SU-DHL-6 (cell line): ENCODE measurements around the gene WDR64.

Experiments used
- H2AFZ ChIP-seq: fragments of 200-600 bp; sonication (generic); 2 replicates; pipeline ENCODE4 v1.6.1; 2014; ENCODE audit warnings: low read depth, mild to moderate bottlenecking, moderate library complexity, mixed read lengths, antibody characterized with exemption, low read length; ENCODE audit not compliant: severe bottlenecking
- H3F3A ChIP-seq: fragments of 200-600 bp; shearing (Covaris generic); 2 replicates; pipeline ENCODE4 v1.6.0; 2016; ENCODE audit warnings: antibody characterized with exemption, mild to moderate bottlenecking; ENCODE audit not compliant: insufficient read depth
- H3K27ac ChIP-seq: fragments of 200-600 bp; sonication (generic); 2 replicates; pipeline ENCODE4 v1.5.1; 2016; ENCODE audit warnings: low read depth, mild to moderate bottlenecking, low read length, moderate library complexity, mixed read lengths
- H3K27me3 ChIP-seq: fragments of 200-600 bp; sonication (generic), shearing (Covaris generic); 2 replicates; pipeline ENCODE4 v1.6.0; 2014; ENCODE audit warnings: mild to moderate bottlenecking, low read length
- H3K36me3 ChIP-seq: fragments of 200-600 bp; sonication (generic); 2 replicates; pipeline ENCODE4 v1.6.1; 2014; ENCODE audit warnings: mild to moderate bottlenecking, low read length, mixed read lengths
- H3K4me2 ChIP-seq: fragments of 300-600, 200-600 bp; shearing (Covaris generic), sonication (generic); 2 replicates; pipeline ENCODE4 v1.6.0; 2014; ENCODE audit warnings: low read length, low read depth, mild to moderate bottlenecking; ENCODE audit not compliant: poor library complexity, severe bottlenecking
- H3K4me3 ChIP-seq: fragments of 200-600 bp; sonication (generic); 2 replicates; pipeline ENCODE4 v1.5.1; 2014; ENCODE audit warnings: antibody characterized with exemption, low read length, mild to moderate bottlenecking, mixed read lengths; ENCODE audit not compliant: insufficient read depth, poor library complexity, severe bottlenecking
- H3K79me2 ChIP-seq: fragments of 200-600 bp; sonication (generic); 2 replicates; pipeline ENCODE4 v1.6.1; 2014; ENCODE audit warnings: mild to moderate bottlenecking, low read length, moderate library complexity; ENCODE audit not compliant: insufficient read depth
- H3K9ac ChIP-seq: fragments of 200-600 bp; sonication (generic); 2 replicates; pipeline ENCODE4 v1.7.0; 2014; ENCODE audit warnings: mild to moderate bottlenecking, low read length
- H3K9me2 ChIP-seq: fragments of 200-600 bp; sonication (generic); replicated peaks from 2 replicates; pipeline ENCODE4 v1.6.1; 2014; ENCODE audit warnings: low read length; ENCODE audit not compliant: insufficient read depth
- H3K9me3 ChIP-seq: fragments of 200-600 bp; sonication (generic); 2 replicates; pipeline ENCODE4 v1.6.1; 2014; ENCODE audit warnings: low read length, mixed read lengths; ENCODE audit not compliant: insufficient read depth
- H4K20me1 ChIP-seq: fragments of 200-600 bp; sonication (generic); 2 replicates; pipeline ENCODE4 v1.6.1; 2014; ENCODE audit warnings: low read depth, mild to moderate bottlenecking, antibody characterized with exemption, low read length, moderate library complexity, mixed read lengths
- EZH2phosphoT487 ChIP-seq: fragments of 200-600 bp; sonication (generic), shearing (Covaris generic); conservative IDR thresholded peaks from 2 replicates; pipeline ENCODE4 v1.6.1; 2018; ENCODE audit warnings: mild to moderate bottlenecking, antibody characterized with exemption, low read length, moderate library complexity, mixed read lengths
- TF ChIP-seq, protein P1 (sequence below): fragments of 200-600 bp; sonication (generic); IDR thresholded peaks from one replicate; pipeline ENCODE4 v1.5.1; 2017; ENCODE audit warnings: antibody characterized with exemption, mild to moderate bottlenecking, low read length, moderate library complexity; ENCODE audit not compliant: insufficient read depth, poor library complexity, severe bottlenecking

The WDR64 gene

GRCh38 chr1:241646201-241646600, 5.9 kb upstream of the WDR64 start:
- Histone ChIP-seq H3F3A (no peaks in the 10 kb centered on the region), H3K9ac (no peak overlapping the region), H3K9me2 (no peaks in the 10 kb centered on the region), H3K27me3 (no peaks in the 10 kb centered on the region), H3K79me2 (no peaks in the 10 kb centered on the region), H4K20me1 (no peaks in the 10 kb centered on the region), H2AFZ (no peak overlapping the region), H3K4me3 (no peak overlapping the region), H3K36me3 (no peaks in the 10 kb centered on the region), H3K27ac (no peak overlapping the region), H3K9me3 (no peaks in the 10 kb centered on the region), H3K4me2 (no peak overlapping the region)
- TF ChIP-seq EZH2phosphoT487: no peak
- TF ChIP-seq, protein P1, sequence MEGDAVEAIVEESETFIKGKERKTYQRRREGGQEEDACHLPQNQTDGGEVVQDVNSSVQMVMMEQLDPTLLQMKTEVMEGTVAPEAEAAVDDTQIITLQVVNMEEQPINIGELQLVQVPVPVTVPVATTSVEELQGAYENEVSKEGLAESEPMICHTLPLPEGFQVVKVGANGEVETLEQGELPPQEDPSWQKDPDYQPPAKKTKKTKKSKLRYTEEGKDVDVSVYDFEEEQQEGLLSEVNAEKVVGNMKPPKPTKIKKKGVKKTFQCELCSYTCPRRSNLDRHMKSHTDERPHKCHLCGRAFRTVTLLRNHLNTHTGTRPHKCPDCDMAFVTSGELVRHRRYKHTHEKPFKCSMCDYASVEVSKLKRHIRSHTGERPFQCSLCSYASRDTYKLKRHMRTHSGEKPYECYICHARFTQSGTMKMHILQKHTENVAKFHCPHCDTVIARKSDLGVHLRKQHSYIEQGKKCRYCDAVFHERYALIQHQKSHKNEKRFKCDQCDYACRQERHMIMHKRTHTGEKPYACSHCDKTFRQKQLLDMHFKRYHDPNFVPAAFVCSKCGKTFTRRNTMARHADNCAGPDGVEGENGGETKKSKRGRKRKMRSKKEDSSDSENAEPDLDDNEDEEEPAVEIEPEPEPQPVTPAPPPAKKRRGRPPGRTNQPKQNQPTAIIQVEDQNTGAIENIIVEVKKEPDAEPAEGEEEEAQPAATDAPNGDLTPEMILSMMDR: no peak

GRCh38 chr1:241647658-241648057, 4.4 kb upstream of the WDR64 start:
- Histone ChIP-seq H3K79me2 (no peaks in the 10 kb centered on the region), H3K4me2 (no peak overlapping the region), H2AFZ (no peak overlapping the region), H3F3A (no peaks in the 10 kb centered on the region), H4K20me1 (no peaks in the 10 kb centered on the region), H3K27ac (no peak overlapping the region), H3K9me2 (no peaks in the 10 kb centered on the region), H3K27me3 (no peaks in the 10 kb centered on the region), H3K9me3 (no peaks in the 10 kb centered on the region), H3K4me3 (no peak overlapping the region), H3K36me3 (no peaks in the 10 kb centered on the region), H3K9ac (no peak overlapping the region)
- no peak for TF ChIP-seq EZH2phosphoT487
- TF ChIP-seq, protein P1: no peak

DNA sequence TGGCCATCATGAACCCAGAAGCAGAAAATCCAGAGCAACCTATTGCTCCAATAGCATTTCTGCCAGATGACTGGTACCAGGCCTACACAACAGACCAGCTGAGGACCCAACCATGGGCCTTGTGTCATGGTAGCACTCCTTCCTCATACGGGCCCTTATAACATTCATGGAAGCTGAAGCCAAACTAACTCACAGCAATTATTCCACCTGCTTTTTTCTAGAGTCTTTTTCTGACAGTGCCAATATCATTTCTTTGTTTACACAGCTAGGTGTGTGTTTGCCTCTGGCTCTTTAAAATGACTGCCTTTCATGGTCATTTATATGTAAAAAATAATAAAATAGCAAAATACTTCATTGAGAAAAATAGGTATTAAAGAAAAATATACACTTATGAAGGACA, 3.9 kb upstream of the WDR64 start:
- H4K20me1 ChIP-seq: no peaks in the 10 kb centered on the region
- H3K9me2 ChIP-seq: no peaks in the 10 kb centered on the region
- no peak overlapping the region for H3K4me3 ChIP-seq
- no peaks in the 10 kb centered on the region for H3K27me3 ChIP-seq
- no peaks in the 10 kb centered on the region for H3F3A ChIP-seq
- H3K9me3 ChIP-seq: no peaks in the 10 kb centered on the region
- H2AFZ ChIP-seq: no peak overlapping the region
- TF ChIP-seq, protein P1: no peak
- no peak for TF ChIP-seq EZH2phosphoT487
- no peak overlapping the region for H3K27ac ChIP-seq
- H3K9ac ChIP-seq: no peak overlapping the region
- H3K36me3 ChIP-seq: no peaks in the 10 kb centered on the region
- H3K79me2 ChIP-seq: no peaks in the 10 kb centered on the region
- H3K4me2 ChIP-seq: no peak overlapping the region
